Mesodermal cell (in vitro differentiated cells): ENCODE data around the gene BEND2.

Source experiments
- H3K27ac ChIP-seq: 2 replicates; pipeline ENCODE4 v1.7.0; 2013; ENCODE audit warnings: mild to moderate bottlenecking, low read depth, low read length, moderate library complexity; ENCODE audit not compliant: severe bottlenecking
- H3K36me3 ChIP-seq: 2 replicates; pipeline ENCODE4 v1.7.1; 2013; ENCODE audit warnings: mild to moderate bottlenecking, low read length, moderate library complexity; ENCODE audit not compliant: control insufficient read depth, insufficient read depth
- H3K4me1 ChIP-seq: one replicate; pipeline ENCODE4 v1.7.1; 2013; ENCODE audit warnings: mild to moderate bottlenecking, low read length; ENCODE audit not compliant: insufficient read depth, control insufficient read depth, poor library complexity, severe bottlenecking
- H3K4me3 ChIP-seq: 2 replicates; pipeline ENCODE4 v1.7.0; 2013; ENCODE audit warnings: low read length, control low read depth, mild to moderate bottlenecking; ENCODE audit not compliant: insufficient read depth, poor library complexity, severe bottlenecking; ENCODE audit errors: extremely low read depth
- H3K9me3 ChIP-seq: 2 replicates; pipeline ENCODE4 v1.7.1; 2013; ENCODE audit warnings: mild to moderate bottlenecking, low read length, moderate library complexity; ENCODE audit not compliant: control insufficient read depth
- WGBS, 2 experiments: methylation state at CpG; one replicate each; pipeline ENCODE4 v1.1.5; 2013; ENCODE audit warnings: missing lambda C conversion rate in 2 of 2; ENCODE audit not compliant: insufficient coverage in 2 of 2; 5-methylcytosine and 5-hydroxymethylcytosine counted together

The BEND2 gene

GRCh38 chrX:18174971-18175370, 45.7 kb downstream of the BEND2 start:
- H3K4me1 ChIP-seq = no peaks in the 10 kb centered on the region
- no peak overlapping the region for H3K27ac ChIP-seq
- no CpG with 5 or more reads among the region's 5 CpGs for WGBS, 2 experiments
- H3K36me3 ChIP-seq = no peaks in the 10 kb centered on the region
- no peak overlapping the region for H3K4me3 ChIP-seq
- no peaks in the 10 kb centered on the region for H3K9me3 ChIP-seq

DNA sequence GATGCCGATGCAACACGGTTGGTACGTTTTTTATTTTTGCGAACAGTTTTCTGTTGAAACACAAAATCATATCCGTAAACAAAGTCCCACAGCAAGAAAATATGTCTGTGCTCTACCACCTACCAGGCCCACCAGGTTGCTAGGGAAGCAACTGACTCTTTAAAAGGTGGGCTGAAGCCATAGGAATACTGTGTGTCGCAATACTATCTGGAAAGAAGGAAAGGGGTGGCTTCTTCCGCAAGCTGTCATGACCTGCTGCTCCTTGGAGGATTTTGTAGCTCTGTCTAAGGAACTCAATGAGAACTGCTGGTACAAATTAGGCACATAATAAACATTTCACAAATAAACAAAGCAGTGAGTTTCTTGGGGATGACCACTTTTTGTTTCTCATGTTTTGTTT, 46.5 kb downstream of the BEND2 start:
- H3K36me3 ChIP-seq = no peaks in the 10 kb centered on the region
- no peak overlapping the region for H3K4me3 ChIP-seq
- no peaks in the 10 kb centered on the region for H3K4me1 ChIP-seq
- no peak overlapping the region for H3K27ac ChIP-seq
- H3K9me3 ChIP-seq = no peaks in the 10 kb centered on the region
- 82% methylated on average over 2 of the region's 7 CpGs; no CpG with 5 or more reads in 1 of the 2 experiments for WGBS, 2 experiments

GRCh38 chrX:18173494-18174180, 47.0 kb downstream of the BEND2 start:
- no peaks in the 10 kb centered on the region for H3K9me3 ChIP-seq
- no peak overlapping the region for H3K27ac ChIP-seq
- WGBS, 2 experiments = 89% methylated on average over 1 of the region's 7 CpGs; no CpG with 5 or more reads in 1 of the 2 experiments

DNA sequence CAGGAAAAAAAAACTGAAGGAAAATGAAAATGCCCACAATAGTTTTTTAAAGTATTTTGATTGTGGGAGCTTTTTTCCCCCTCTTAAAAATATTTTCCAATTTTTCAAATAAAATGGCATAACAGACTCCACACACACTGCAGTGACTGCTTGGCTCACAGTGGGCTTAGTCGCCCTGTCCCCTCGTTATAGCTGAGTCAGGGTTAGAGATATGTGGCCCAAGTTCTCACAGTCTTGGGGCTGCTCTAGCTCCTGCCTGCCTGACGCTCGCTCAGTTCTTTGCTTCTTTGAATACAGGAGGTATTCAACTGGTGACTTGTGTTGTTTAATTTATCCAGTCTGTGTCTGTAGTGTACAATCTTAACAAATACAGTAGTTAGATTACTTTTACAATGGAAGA, 47.7 kb downstream of the BEND2 start:
- WGBS, 2 experiments = 79% methylated on average over 2 of the region's 4 CpGs; no CpG with 5 or more reads in 1 of the 2 experiments
- H3K4me1 ChIP-seq = no peaks in the 10 kb centered on the region
- H3K9me3 ChIP-seq = no peaks in the 10 kb centered on the region

More at GRCh38 chrX:18173494-18174180, 47.0 kb downstream of the BEND2 start:
- no peaks in the 10 kb centered on the region for H3K4me1 ChIP-seq
- no peak overlapping the region for H3K4me3 ChIP-seq
- no peaks in the 10 kb centered on the region for H3K36me3 ChIP-seq

GRCh38 chrX:18170910-18171309, 49.8 kb downstream of the BEND2 start:
- H3K4me1 ChIP-seq = no peaks in the 10 kb centered on the region
- 90 to 94% methylated on average over 2 to 4 of the region's 6 CpGs for WGBS, 2 experiments
- H3K9me3 ChIP-seq = no peaks in the 10 kb centered on the region
- H3K4me3 ChIP-seq = no peak overlapping the region
- H3K27ac ChIP-seq = no peak overlapping the region
- no peaks in the 10 kb centered on the region for H3K36me3 ChIP-seq

More for the DNA sequence above, 47.7 kb downstream of the BEND2 start:
- Histone ChIP-seq H3K4me3 (no peak overlapping the region), H3K27ac (no peak overlapping the region), H3K36me3 (no peaks in the 10 kb centered on the region)

DNA sequence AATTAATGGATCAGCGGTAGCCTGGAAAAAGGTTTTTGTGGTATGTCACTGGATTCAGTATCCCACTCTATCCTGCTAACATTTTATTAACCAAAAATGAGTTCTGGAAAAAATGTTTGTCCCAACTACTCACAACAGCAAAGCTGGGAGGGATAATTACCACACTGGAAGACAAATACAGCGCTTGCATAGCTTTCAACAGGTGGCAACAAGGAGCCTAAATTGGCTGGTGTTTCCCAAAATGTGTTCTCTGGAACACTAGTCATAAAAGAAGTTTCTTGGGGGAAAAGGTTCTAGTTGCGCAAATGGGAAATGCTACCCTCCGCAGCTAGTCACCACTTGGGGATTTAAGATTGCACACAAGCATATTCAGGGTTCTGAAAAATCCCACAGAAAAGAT, 54.6 kb downstream of the BEND2 start:
- Histone ChIP-seq H3K4me3 (no peak overlapping the region), H3K9me3 (no peaks in the 10 kb centered on the region), H3K36me3 (no peaks in the 10 kb centered on the region), H3K4me1 (no peaks in the 10 kb centered on the region), H3K27ac (no peak overlapping the region)
- 100% methylated on average over 1 of the region's 4 CpGs; no CpG with 5 or more reads in 1 of the 2 experiments for WGBS, 2 experiments

DNA sequence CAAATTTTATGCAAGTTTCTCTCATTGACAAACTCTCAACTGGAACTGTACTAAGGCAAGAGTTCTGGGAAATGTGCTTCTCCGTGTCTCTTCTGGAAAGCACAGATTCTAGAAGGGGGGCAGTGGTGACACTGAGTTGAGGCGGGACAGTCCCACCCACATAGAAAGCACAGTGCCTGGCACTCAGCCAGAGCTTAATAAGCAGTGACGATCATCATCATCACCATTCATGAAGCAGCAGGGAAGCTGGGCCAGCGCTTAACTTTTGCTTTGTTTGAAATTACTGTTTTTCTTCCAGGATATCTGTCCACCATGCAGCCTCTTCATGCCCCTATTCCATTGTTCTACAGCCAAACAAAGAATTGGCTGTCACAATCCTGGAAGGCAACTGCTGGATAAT, 60.3 kb downstream of the BEND2 start:
- Histone ChIP-seq H3K27ac (no peak overlapping the region), H3K9me3 (no peaks in the 10 kb centered on the region), H3K4me1 (no peaks in the 10 kb centered on the region), H3K4me3 (no peak overlapping the region), H3K36me3 (no peaks in the 10 kb centered on the region)
- WGBS, 2 experiments = no CpG with 5 or more reads among the region's 4 CpGs

DNA sequence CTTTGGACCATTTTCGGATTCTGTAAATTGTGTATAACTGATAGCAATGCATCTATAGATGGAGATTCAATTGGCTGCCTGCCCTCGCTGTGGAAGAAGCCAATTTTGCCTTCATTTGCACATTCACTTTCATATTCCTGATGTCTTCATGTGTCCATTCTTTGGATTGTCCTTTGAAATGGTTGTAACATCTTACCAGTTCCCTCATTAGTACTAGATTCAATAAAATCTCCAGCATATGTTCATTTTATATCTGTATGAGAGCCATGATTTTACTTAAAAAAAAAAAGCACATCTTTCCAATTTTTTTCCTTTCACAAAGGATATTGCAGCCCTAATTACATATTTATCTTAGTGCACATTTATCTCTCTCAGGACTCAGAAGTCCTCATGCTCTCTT, 61.7 kb downstream of the BEND2 start:
- Histone ChIP-seq H3K27ac (no peak overlapping the region), H3K4me3 (no peak overlapping the region), H3K9me3 (no peaks in the 10 kb centered on the region), H3K4me1 (no peaks in the 10 kb centered on the region), H3K36me3 (no peaks in the 10 kb centered on the region)
- WGBS, 2 experiments = no CpG with 5 or more reads among the region's 2 CpGs

- H3K9me3 ChIP-seq = no peaks in the 10 kb centered on the region
- no peaks in the 10 kb centered on the region for H3K36me3 ChIP-seq
- H3K4me1 ChIP-seq = no peaks in the 10 kb centered on the region
- WGBS, 2 experiments = no CpG with 5 or more reads among the region's 1 CpG
- H3K27ac ChIP-seq = no peak overlapping the region
- H3K4me3 ChIP-seq = no peak overlapping the region
These were observed 69.0 kb downstream of the BEND2 start for GRCh38 chrX:18151649-18152048.

- no peaks in the 10 kb centered on the region for H3K4me1 ChIP-seq
- WGBS, 2 experiments = 92% methylated on average over 2 of the region's 5 CpGs; no CpG with 5 or more reads in 1 of the 2 experiments
- H3K9me3 ChIP-seq = no peaks in the 10 kb centered on the region
- no peaks in the 10 kb centered on the region for H3K36me3 ChIP-seq
- no peak overlapping the region for H3K4me3 ChIP-seq
- no peak overlapping the region for H3K27ac ChIP-seq
These were observed 69.5 kb downstream of the BEND2 start for GRCh38 chrX:18151157-18151556.

GRCh38 chrX:18149454-18149853, 71.2 kb downstream of the BEND2 start:
- H3K27ac ChIP-seq = no peak overlapping the region

More at GRCh38 chrX:18149454-18149853, 71.2 kb downstream of the BEND2 start:
- no peaks in the 10 kb centered on the region for H3K36me3 ChIP-seq
- H3K4me3 ChIP-seq = no peak overlapping the region
- H3K4me1 ChIP-seq = no peaks in the 10 kb centered on the region
- H3K9me3 ChIP-seq = no peaks in the 10 kb centered on the region
